Nephron progenitor cell (in vitro differentiated cells): ENCODE measurements around the gene SEC63.
"Not testable (repeated sequence)": the region's sequence is repeated elsewhere in the genome, so short reads cannot be mapped to it uniquely, and the experiment has no call there.

Experiments
- DNase-seq: peaks from one replicate; pipeline ENCODE4 v3.0.0; 2021
- H3K27ac Mint-ChIP-seq: 2 replicates; pipeline ENCODE4 v1.8.0; 2021; ENCODE audit warnings: mild to moderate bottlenecking, moderate library complexity, mixed read lengths
- H3K27me3 Mint-ChIP-seq: 2 replicates; pipeline ENCODE4 v1.8.0; 2021; ENCODE audit warnings: mild to moderate bottlenecking, low read depth, mixed read lengths; ENCODE audit not compliant: poor library complexity
- H3K36me3 Mint-ChIP-seq: 2 replicates; pipeline ENCODE4 v1.8.0; 2021; ENCODE audit warnings: low read depth, mixed read lengths
- H3K4me1 Mint-ChIP-seq: 2 replicates; pipeline ENCODE4 v1.8.0; 2021; ENCODE audit warnings: mixed read lengths
- H3K4me3 Mint-ChIP-seq: 2 replicates; pipeline ENCODE4 v1.8.0; 2021; ENCODE audit warnings: mild to moderate bottlenecking, moderate library complexity, mixed read lengths
- H3K9me3 Mint-ChIP-seq: 2 replicates; pipeline ENCODE4 v1.8.0; 2021; ENCODE audit warnings: mild to moderate bottlenecking, moderate library complexity, mixed read lengths
- CTCF ChIP-seq: fragments of 200-600 bp; sonication (generic); IDR thresholded peaks from 2 replicates; pipeline ENCODE4 v1.5.0; 2021; ENCODE audit warnings: antibody characterized with exemption

SEC63 gene

GRCh38 chr6:107917451-107918375 is 40.3 kb downstream of the SEC63 start:
- Mint-ChIP-seq H3K4me1 (no peaks in the 10 kb centered on the region), H3K27ac (no peak overlapping the region), H3K4me3 (no peak overlapping the region), H3K36me3 (peaks cover 98% of the 10 kb centered on the region), H3K27me3 (peaks cover 4% of the 10 kb centered on the region), H3K9me3 (peaks cover 79% of the 10 kb centered on the region)
- TF ChIP-seq CTCF = no peak
- no peak for DNase-seq

- H3K4me3 Mint-ChIP-seq, DNase-seq, H3K27ac Mint-ChIP-seq, H3K27me3 Mint-ChIP-seq, H3K4me1 Mint-ChIP-seq: not testable (repeated sequence)
- Mint-ChIP-seq H3K36me3 (peaks cover 98% of the 10 kb centered on the region), H3K9me3 (peaks cover 71% of the 10 kb centered on the region)
Measured at GRCh38 chr6:107916961-107917360, 41.0 kb downstream of the SEC63 start.

- H3K36me3 Mint-ChIP-seq = peaks cover 95% of the 10 kb centered on the region
- TF ChIP-seq CTCF = no peak
- no peaks in the 10 kb centered on the region for H3K4me1 Mint-ChIP-seq
- no peak overlapping the region for H3K4me3 Mint-ChIP-seq
- no peak for DNase-seq
- peaks cover 20% of the 10 kb centered on the region for H3K9me3 Mint-ChIP-seq
- H3K27ac Mint-ChIP-seq = no peak overlapping the region
- no peaks in the 10 kb centered on the region for H3K27me3 Mint-ChIP-seq
Measured at GRCh38 chr6:107911692-107912091, 46.3 kb downstream of the SEC63 start.

- Mint-ChIP-seq H3K36me3 (peaks cover 99% of the 10 kb centered on the region), H3K4me3 (no peak overlapping the region), H3K27me3 (no peaks in the 10 kb centered on the region), H3K9me3 (peaks cover 33% of the 10 kb centered on the region), H3K27ac (no peak overlapping the region), H3K4me1 (no peaks in the 10 kb centered on the region)
- TF ChIP-seq CTCF = no peak
- no peak for DNase-seq
Measured at GRCh38 chr6:107894809-107895396, 63.1 kb downstream of the SEC63 start.

- not testable (repeated sequence) for H3K27ac Mint-ChIP-seq, H3K27me3 Mint-ChIP-seq, DNase-seq, H3K4me3 Mint-ChIP-seq, H3K4me1 Mint-ChIP-seq
- peaks cover 98% of the 10 kb centered on the region for H3K36me3 Mint-ChIP-seq
- H3K9me3 Mint-ChIP-seq = peaks cover 74% of the 10 kb centered on the region
Measured at GRCh38 chr6:107890431-107890830, 67.6 kb downstream of the SEC63 start.

GRCh38 chr6:107885950-107886349 is 72.1 kb downstream of the SEC63 start:
- peaks cover 58% of the 10 kb centered on the region for H3K9me3 Mint-ChIP-seq
- not testable (repeated sequence) for H3K4me1 Mint-ChIP-seq, DNase-seq, H3K27ac Mint-ChIP-seq, H3K4me3 Mint-ChIP-seq, H3K27me3 Mint-ChIP-seq
- peaks cover 90% of the 10 kb centered on the region for H3K36me3 Mint-ChIP-seq

- H3K27me3 Mint-ChIP-seq = no peaks in the 10 kb centered on the region
- peak overlapping the region; percentile 94 for H3K27ac Mint-ChIP-seq
- H3K36me3 Mint-ChIP-seq = peaks cover 65% of the 10 kb centered on the region
- DNase-seq = no peak
- no peak overlapping the region for H3K4me3 Mint-ChIP-seq
- no peak for TF ChIP-seq CTCF
- peaks cover 5% of the 10 kb centered on the region for H3K4me1 Mint-ChIP-seq
- H3K9me3 Mint-ChIP-seq = peaks cover 2% of the 10 kb centered on the region
Measured at GRCh38 chr6:107879941-107880340, 78.1 kb downstream of the SEC63 start.
